Vagina (tissue), 2 donors: ENCODE data around the gene NSG1.

ENCODE experiments used
- CTCF ChIP-seq, 3 experiments: fragments of 450-650 bp in 2 of 3; fragments of 200-600 bp in 1 of 3; sonication (generic) in 1 of 3; IDR thresholded peaks; one replicate each; pipeline ENCODE4 v1.5.1; 2017 to 2019; ENCODE audit warnings: antibody characterized with exemption in 3 of 3, mild to moderate bottlenecking in 2 of 3, moderate library complexity in 2 of 3
- POLR2A ChIP-seq, 2 donors: fragments of 450-650 bp; IDR thresholded peaks; one replicate each; pipeline ENCODE4 v1.6.1; 2017; ENCODE audit warnings: antibody characterized with exemption in 2 of 2, mild to moderate bottlenecking in 2 of 2, moderate library complexity in 2 of 2
- POLR2AphosphoS5 ChIP-seq, 2 donors: sonication (generic); formaldehyde crosslinking; IDR thresholded peaks; one replicate each; pipeline ENCODE4 v1.9.0; 2017; ENCODE audit warnings: antibody characterized with exemption in 2 of 2, mild to moderate bottlenecking in 2 of 2, low read depth in 1 of 2; ENCODE audit not compliant: insufficient read depth in 1 of 2

- no peak for TF ChIP-seq POLR2A (IDR thresholded peaks at IDR 0.05)
- TF ChIP-seq POLR2AphosphoS5 (IDR thresholded peaks at IDR 0.05; ENCODE audit: insufficient read depth in 1 of 2, low read depth in 1 of 2) = no peak
- no peak for TF ChIP-seq CTCF (IDR thresholded peaks at IDR 0.05)
Observed at GRCh38 chr4:4422856-4423499, 36.1 kb downstream of the NSG1 start.
